A673 (cell line): ENCODE measurements around the gene MINK1. TPM values are rescaled to one million over a fixed set of nuclear protein-coding genes. Genes with fewer than 3 reads are reported as not detected.

Source experiments
- BruUV-seq: library from RNA; stranded (reverse); fragments of 400-500 nt; replicated peaks from 2 replicates; lab custom pipeline; 2021; lab: Mats Ljungman, UMichigan
- CTCF ChIA-PET: fragments of 300-600 bp; sonication (Branson Sonifier 250); formaldehyde crosslinking; loops from one replicate; lab custom pipeline; 2022; ENCODE audit warnings: antibody characterized with exemption; lab: Charles Lee
- POLR2A ChIA-PET: fragments of 300-600 bp; sonication (Branson Sonifier 250); formaldehyde crosslinking; loops from one replicate; lab custom pipeline; 2022; ENCODE audit warnings: antibody characterized with exemption; ENCODE audit not compliant: low non-redundant PET; lab: Charles Lee
- DNase-seq: peaks from one replicate; pipeline ENCODE4 v3.0.0-alpha.2; 2015; ENCODE audit warnings: low spot score
- H3K27ac ChIP-seq: fragments of 200-600 bp; sonication (generic); 2 replicates; pipeline ENCODE4 v1.5.1; 2016; ENCODE audit warnings: mixed run types, low read depth, mild to moderate bottlenecking, mixed read lengths, antibody characterized with exemption, low read length; ENCODE audit not compliant: poor library complexity, severe bottlenecking
- H3K27me3 ChIP-seq: fragments of 200-600 bp; sonication (generic); replicated peaks from 2 replicates; pipeline ENCODE4 v1.6.1; 2017; ENCODE audit warnings: mixed run types, low read depth, mild to moderate bottlenecking, mixed read lengths, antibody characterized with exemption, low read length; ENCODE audit not compliant: insufficient read depth, poor library complexity
- H3K36me3 ChIP-seq: fragments of 200-600 bp; sonication (generic); 2 replicates; pipeline ENCODE4 v1.6.1; 2016; ENCODE audit warnings: mixed run types, mild to moderate bottlenecking, mixed read lengths, antibody characterized with exemption, low read length; ENCODE audit not compliant: insufficient read depth, poor library complexity, severe bottlenecking
- H3K4me1 ChIP-seq: fragments of 200-600 bp; sonication (generic); 2 replicates; pipeline ENCODE4 v1.6.1; 2017; ENCODE audit warnings: mixed run types, mild to moderate bottlenecking, mixed read lengths, antibody characterized with exemption, low read length; ENCODE audit not compliant: insufficient read depth, poor library complexity, severe bottlenecking
- H3K4me3 ChIP-seq: fragments of 200-600 bp; sonication (generic); 2 replicates; pipeline ENCODE4 v1.5.1; 2016; ENCODE audit warnings: low read depth, mixed run types, mild to moderate bottlenecking, mixed read lengths, low read length; ENCODE audit not compliant: poor library complexity, severe bottlenecking
- H3K9me3 ChIP-seq: fragments of 200-600 bp; sonication (generic); 2 replicates; pipeline ENCODE4 v1.6.1; 2016; ENCODE audit warnings: mixed run types, low read depth, mild to moderate bottlenecking, mixed read lengths, antibody characterized with exemption, low read length; ENCODE audit not compliant: poor library complexity, severe bottlenecking
- EZH2 ChIP-seq: fragments of 200-600 bp; sonication (generic); IDR thresholded peaks from 2 replicates; pipeline ENCODE4 v1.6.1; 2017; ENCODE audit warnings: borderline replicate concordance, low read depth, mild to moderate bottlenecking, mixed read lengths, antibody characterized with exemption, low read length; ENCODE audit not compliant: poor library complexity, severe bottlenecking
- intact Hi-C: fragments of 100-400 bp; cut with micrococcal nuclease; formaldehyde crosslinking; loops from one replicate; pipeline ENCODE4 v1.10.0; 2022; ENCODE audit not compliant: unreplicated experiment
- total RNA-seq: library from RNA; stranded (reverse); gene quantifications from 2 replicates; pipeline ENCODE4 v1.2.3, GENCODE V29; 2021
- TF ChIP-seq, protein P1 (sequence below): fragments of 300-800, 200-600 bp; sonication (generic); conservative IDR thresholded peaks from 2 replicates; pipeline ENCODE4 v1.5.1; 2017; ENCODE audit warnings: low read depth, mild to moderate bottlenecking, antibody characterized with exemption, low read length, moderate library complexity, mixed read lengths

MINK1 gene
- total RNA-seq, 1 experiment from 2014 or later = 67.7 TPM

DNA sequence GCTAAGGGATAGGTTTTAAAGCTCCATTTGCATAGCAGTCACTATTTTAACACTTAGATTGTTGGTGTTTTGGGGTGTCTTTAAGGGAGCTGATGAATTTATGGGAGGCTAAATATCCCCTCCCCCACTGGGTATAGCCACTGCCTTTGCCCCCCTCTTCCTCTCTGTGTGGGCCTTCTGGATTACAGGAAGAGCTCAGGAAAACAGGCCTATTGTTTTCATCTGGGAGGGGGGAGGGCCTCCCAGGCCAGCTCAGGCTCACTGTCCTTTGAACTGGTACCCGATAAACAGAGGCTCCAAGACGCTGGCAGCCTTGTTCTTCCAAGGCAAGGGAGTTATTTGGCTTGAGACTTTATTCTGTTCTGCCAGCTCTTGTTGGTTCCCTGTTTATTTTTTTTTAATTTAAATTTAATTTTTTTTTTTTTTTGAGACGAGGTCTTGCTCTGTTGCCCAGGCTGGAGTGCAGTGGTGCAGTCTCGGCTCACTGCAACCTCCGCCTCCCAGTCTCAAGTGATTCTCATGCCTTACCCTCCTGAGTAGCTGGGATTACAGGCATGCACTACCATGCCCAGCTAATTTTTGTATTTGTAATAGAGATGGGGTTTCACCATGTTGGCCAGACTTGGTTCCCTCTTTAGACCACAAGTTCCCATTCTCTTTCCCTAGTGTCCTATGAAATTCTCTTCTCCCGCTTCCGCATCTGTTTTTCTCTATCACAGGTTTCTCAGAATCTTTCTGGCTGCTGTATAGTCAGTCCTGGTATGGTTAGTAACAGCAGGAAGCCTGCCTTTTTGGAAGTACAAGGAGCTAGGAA is 25.1 kb downstream of the MINK1 start:
- no peak for DNase-seq
- no peak overlapping the region for H3K27ac ChIP-seq
- BruUV-seq = no TSS peak
- ChIA-PET POLR2A (interaction anchor here (0.6 kb wide), 2 partner anchors 10 to 1674 kb away, joined by 3 to 5 read pairs; no protein-coding TSS in a partner anchor), CTCF (interaction anchor here (1.2 kb wide), 1 partner anchor 68 kb away, joined by 3 read pairs; no protein-coding TSS in a partner anchor)
- H3K27me3 ChIP-seq = no peaks in the 10 kb centered on the region
- TF ChIP-seq EZH2 = no peak
- TF ChIP-seq, protein P1, sequence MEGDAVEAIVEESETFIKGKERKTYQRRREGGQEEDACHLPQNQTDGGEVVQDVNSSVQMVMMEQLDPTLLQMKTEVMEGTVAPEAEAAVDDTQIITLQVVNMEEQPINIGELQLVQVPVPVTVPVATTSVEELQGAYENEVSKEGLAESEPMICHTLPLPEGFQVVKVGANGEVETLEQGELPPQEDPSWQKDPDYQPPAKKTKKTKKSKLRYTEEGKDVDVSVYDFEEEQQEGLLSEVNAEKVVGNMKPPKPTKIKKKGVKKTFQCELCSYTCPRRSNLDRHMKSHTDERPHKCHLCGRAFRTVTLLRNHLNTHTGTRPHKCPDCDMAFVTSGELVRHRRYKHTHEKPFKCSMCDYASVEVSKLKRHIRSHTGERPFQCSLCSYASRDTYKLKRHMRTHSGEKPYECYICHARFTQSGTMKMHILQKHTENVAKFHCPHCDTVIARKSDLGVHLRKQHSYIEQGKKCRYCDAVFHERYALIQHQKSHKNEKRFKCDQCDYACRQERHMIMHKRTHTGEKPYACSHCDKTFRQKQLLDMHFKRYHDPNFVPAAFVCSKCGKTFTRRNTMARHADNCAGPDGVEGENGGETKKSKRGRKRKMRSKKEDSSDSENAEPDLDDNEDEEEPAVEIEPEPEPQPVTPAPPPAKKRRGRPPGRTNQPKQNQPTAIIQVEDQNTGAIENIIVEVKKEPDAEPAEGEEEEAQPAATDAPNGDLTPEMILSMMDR = no peak
- intact Hi-C loops = no loop called here
- no peaks in the 10 kb centered on the region for H3K9me3 ChIP-seq
- H3K4me1 ChIP-seq = peaks cover 10% of the 10 kb centered on the region
- no peak overlapping the region for H3K4me3 ChIP-seq
- no peaks in the 10 kb centered on the region for H3K36me3 ChIP-seq

DNA sequence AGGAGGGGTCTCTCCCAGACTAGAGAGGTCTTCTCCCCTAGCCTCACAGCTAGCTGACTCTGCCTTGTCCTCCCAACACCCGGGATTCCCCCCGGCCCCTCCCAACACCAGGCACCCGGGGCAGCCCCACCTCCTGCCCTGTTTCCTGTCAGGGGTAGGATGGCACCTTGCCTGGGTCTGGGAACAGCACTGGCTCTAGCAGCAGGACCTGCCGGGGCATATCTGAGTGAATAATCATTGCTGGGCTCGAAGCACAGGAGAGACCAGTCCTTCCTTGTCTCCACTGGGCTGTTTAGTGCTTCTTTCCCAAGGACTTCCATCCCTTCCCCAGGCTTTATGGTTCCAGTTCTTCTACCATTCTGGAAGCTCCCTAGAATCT is 25.7 kb downstream of the MINK1 start:
- POLR2A ChIA-PET = no interaction called here
- BruUV-seq = no TSS peak
- H3K27me3 ChIP-seq = no peaks in the 10 kb centered on the region
- no peak for TF ChIP-seq EZH2
- TF ChIP-seq, protein P1 = no peak
- CTCF ChIA-PET = interaction anchor here (1.2 kb wide), 1 partner anchor 69 kb away, joined by 3 read pairs; no protein-coding TSS in a partner anchor
- no peak overlapping the region for H3K27ac ChIP-seq
- intact Hi-C loops = no loop called here
- no peak for DNase-seq
- H3K4me3 ChIP-seq = no peak overlapping the region
- H3K4me1 ChIP-seq = peaks cover 10% of the 10 kb centered on the region
- H3K36me3 ChIP-seq = no peaks in the 10 kb centered on the region
- H3K9me3 ChIP-seq = no peaks in the 10 kb centered on the region

DNA sequence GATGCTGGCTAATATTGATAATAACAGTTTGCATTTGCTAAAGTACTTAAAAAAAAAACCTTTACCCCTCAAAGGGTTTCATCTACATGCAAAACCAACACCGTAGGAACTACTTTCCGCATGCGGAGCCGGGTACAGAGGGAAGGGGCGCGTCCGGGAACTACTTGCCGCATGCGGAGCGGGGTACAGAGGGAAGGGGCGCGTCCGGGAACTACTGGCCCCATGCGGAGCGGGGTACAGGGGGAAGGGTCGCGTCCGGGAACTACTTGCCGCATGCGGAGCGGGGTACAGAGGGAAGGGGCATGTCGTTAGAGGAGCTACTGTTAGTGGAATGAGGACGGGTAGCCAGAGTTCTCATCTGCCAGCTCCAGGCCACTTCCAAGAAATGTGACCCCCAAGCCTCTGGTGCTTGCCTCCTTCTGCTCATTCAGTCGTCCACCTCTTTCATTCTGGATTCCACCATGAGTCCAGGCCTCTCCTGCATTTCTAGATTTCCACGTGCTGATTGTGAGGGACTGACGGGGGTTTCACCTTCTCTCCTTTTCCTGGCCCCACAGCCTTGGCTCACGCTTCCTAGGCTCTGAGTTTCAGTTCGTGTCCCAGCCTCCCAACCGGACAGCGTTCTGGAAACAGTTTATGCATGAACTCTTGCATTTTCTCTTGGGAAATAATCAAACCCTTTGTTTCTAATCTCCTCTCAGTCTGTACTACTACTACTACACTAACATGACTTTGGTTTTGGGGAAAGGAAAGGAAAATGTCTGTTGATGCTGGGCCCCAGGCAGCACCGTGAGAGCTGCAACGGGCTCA is 26.9 kb downstream of the MINK1 start:
- intact Hi-C loops = no loop called here

More for the DNA sequence above, 26.9 kb downstream of the MINK1 start:
- CTCF ChIA-PET = no interaction called here
- H3K9me3 ChIP-seq = no peaks in the 10 kb centered on the region
- H3K36me3 ChIP-seq = no peaks in the 10 kb centered on the region
- no peaks in the 10 kb centered on the region for H3K27me3 ChIP-seq
- H3K4me3 ChIP-seq = no peak overlapping the region
- BruUV-seq = no TSS peak
- TF ChIP-seq, protein P1 = no peak
- no peak for TF ChIP-seq EZH2
- no peak overlapping the region for H3K27ac ChIP-seq
- POLR2A ChIA-PET = no interaction called here
- H3K4me1 ChIP-seq = peaks cover 10% of the 10 kb centered on the region
- DNase-seq = no peak
